HG03097 (cell line): ENCODE results near the gene HSPB9.

ENCODE experiments used
- ATAC-seq: cut with Tn5 transposase; IDR thresholded peaks from one replicate; pipeline ENCODE4 v1.9.1; 2021; ENCODE audit not compliant: unreplicated experiment, low FRiP score

The HSPB9 gene

DNA sequence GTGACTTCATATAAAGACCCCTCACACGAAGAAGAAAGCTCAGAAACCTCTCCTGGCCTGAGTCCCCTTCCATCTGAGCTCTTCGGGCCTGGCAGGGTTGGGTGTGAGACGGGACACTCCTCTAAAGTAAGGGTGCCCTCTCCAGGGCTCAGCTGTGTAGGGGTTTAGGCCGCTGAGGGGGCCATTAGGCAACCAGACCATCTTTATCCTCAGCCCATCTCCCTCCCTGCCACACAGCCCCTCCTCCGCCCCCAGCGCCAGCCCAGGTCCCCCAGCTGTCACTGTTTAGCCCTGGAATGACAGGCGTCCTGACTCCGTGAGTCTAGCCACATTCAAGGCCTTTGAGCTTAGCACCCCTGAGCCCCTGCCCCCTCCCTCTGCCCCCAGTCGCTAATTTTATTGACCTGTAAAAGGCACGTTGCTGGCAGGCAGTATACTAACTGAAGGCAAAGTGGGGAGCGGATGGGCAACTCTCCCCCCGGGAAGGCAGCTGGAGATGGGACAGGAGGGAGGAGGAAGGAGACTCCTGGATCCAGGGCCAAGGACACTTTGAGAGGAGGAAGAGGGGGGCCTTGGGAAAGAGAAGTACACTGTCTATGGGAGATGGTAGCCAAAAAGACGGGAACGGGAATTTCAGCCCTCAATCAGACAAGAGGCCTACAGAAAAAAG is 23.7 kb upstream of the HSPB9 start:
- no peak for ATAC-seq

DNA sequence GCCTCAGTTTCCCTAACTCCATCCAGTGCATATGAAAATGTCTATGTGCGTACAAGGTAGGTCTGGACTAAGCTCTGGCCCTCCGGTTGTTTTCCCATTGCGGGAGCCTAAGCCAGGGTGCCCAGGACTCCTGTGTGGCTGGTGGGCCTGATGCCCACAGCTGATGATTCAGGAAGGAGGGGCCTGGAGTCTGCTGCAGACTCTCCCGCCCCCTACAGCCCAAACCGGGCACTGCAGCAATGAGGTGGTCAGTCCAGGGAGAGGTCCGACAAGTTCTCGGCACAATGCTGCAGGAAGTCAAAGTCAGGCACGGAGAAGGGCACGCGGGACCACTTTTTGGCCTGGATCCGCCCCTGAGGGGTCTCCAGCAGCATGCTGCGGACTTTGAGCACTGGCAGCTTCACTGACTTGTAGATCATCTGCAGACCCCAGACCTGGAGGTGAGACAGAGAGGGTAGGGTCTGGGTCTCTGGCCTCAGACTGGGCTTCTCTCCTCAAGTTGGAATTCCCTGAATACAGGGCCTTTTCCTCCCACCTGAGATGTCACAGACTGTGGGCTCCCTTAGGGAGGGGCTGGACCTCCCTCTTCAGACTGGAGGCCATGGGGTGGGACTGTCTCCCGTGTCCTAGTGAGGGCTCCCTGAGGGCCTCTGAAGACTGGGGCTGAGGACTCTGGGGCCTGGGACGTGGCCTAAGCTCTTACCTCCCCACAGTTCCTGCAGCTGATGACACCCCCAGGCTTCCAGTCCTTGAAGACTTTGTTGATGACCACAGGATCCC is 20.9 kb upstream of the HSPB9 start:
- no peak for ATAC-seq

DNA sequence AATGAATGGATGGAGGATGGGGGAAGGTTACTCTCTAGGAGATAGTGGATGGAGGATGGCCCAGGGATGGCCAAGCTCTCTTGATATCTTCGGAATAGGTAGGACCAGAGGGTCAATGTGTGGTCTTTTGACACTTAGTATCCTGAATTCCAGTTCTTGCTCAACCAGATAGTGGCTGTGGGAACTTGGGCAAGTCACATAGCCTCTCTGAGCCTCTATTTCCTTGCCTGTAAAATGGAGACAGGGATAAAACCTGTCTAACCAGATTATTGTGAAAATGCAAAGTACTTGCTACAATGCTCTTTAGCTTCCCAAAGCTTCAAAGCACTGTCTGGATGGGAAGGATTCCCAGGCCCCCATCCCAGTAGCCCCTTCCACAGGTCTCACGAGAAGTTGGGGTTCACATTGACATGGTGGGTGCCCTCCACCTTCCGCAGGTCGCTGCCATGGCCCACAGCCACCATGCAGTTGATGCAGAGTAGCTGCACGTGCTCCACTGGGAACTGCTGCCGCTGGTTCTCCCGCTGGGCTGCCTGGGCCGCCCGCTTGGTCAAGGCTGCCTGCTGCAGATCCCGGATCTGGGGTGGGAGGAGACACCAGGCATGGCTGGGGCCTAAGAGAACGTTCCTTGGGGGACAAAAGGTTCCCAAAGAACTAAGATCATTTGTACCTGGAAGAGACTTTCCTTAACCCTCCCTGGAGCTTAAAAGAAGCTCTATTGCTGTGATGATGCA is 19.2 kb upstream of the HSPB9 start:
- ATAC-seq: no peak

DNA sequence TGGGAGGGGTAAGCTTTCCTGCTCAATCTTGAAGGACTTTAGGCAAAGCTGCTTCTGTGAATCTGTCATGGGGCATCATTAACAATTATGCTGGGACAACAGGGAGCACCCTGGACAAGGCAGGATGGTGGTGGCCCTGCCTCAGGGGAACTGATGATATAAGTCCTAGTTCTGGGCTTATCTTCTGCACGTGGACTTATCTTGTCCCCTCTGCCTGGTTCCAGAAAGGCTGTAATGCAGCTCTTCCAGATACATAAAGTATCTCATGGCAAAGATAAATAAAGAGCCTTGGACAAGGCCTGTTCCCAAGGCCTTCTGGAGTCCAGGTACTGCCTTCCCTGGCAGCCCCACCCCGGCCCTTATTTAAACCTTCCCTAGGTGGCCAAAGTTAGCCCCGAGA is 18.3 kb upstream of the HSPB9 start:
- ATAC-seq: no peak

DNA sequence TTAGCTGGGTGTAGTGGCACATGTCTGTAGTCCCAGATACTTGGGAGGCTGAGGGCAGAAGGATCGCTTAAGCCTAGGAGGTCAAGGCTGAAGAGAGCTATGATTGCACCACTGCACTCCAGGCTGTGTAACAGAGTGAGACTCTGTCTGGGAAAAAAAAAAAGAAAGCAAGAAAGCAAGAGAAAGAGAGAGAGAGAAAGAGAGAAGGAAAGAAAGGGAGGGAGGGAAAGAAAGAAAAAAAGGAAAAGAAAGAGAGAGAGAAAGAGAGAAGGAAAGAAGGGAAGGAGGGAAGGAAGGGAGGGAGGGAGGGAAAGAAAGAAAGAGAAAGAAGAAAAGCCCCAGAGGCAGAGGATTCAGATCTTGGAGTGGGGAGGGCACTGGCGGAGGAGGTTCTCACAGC is 16.6 kb upstream of the HSPB9 start:
- ATAC-seq: no peak

DNA sequence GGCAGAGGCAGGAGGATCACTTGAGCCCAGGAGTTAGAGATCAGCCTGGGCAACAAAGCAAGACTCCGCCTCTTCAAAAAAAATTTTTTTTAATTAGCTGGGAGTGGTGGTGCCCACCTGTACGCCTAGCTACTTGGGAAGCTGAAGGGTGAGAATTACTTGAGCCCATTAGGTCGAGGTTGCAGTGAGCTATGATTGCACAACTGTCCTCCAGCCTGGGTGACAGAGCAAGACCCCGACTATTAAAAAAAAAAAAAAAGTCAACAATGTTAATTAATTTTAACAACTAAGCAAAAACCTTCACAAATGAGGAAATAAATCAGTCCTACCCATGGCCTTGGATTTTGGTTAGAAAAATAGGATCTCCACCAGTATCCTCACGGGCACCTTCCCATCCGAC is 15.5 kb upstream of the HSPB9 start:
- ATAC-seq: no peak

DNA sequence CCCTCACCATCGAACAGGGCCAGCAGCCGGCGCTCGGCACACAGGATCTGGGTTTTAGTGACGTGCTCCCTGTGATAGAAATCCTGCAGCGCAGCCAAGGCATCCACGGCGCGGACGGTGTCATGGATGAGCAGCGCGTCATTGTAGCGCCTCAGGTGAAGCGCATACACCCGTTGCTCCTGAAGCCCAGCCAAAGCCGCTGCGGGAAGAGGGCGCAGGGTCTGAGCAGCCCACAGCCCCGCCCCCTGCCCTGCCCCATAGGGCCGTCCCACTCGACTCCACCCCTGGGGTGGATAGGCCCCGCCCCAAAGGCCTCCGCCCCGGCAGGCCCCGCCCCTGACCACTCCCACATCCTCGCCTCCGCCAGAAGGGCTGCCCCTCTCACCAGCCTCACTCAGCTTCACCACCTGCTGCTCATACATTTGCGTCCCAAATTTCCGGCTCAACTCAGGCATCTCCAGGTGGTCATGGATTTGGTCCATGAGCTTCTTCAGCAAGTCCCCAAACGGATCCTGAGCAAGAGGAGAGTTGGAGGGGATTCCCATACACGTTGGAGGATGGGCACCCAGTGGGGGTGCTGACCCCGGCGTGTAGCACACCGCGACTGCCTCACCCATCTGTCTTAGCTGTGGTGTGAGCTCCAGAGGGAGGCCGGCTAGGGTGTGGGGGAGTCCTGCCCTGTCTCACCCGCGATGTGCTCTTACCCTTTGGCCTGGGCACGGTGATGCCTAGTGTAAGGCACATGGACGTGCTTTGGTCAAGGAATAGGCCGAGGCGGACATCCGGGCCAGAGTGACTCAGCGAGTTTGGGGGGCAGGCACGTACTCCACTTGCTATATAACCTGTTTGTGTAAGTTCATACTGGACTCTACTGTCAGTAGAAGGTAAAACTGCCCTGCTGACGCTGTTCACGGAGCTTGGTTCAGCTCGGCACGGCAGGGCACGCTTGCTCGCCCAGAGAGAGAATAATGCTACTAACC is 14.7 kb upstream of the HSPB9 start:
- ATAC-seq: peak; percentile 58

DNA sequence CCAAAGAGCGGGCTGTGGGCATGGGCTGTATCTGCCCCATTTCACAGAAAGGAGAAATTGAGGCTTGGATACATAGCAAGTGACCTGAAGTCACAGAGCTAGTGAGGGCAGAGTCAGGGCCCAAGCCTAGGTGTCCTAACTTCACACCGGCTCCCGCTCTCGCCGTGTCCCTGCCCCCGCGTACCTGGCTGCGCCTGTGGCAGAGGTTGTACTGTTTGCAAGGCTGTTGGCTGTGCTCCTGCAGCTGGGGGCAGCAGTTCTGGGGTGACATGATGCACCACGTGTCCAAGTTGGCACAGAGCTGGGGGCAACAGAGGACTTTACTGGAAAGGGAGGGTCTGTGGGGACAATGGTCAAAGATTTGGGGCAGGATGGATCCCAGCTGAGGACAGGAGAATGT is 13.5 kb upstream of the HSPB9 start:
- ATAC-seq: no peak

DNA sequence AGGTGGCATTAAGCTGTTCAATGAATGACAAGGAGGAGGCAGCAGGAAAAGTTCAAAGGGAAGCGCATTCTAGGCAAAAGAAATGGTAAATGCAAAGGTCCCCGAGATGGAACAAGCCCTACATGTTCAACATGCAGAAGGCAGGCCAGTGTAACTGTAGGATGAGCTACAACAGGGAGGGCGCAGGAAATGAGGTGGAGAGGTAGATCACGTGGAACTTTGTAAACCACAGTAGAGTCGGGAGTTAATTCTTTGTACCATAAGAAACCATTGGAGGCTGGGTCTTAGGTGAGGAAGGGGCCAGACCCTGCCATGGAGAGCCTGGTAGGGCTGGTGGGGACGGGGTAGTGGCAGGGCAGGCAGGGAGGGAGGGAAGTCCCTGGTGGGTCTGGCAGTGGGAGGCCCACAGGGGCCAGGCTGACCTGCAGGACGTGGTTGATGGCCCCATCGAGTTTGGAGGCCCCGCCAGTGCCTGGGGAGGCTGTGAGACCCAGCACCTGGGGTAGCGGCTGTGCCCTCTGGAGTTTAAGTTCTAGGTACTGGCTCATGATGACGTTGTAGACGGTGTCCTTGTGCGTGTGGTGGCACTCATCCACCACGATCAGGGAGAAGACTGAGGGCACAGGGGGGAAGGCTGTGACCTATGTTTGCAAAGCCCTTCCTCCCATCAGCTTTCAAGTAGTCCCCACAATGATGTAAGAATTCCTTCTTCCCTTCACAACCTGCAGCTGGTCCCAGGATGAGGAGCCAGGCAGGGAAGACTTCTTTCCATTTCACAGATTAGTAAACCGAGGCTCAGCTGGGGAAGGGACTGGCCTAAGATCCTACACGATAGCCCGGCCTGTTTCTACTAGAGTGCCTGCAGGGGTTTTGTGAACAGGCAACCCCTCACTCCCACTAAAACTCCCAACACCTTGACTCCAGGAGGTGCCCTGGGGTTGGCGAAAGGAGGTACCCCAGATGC is 12.0 kb upstream of the HSPB9 start:
- no peak for ATAC-seq

DNA sequence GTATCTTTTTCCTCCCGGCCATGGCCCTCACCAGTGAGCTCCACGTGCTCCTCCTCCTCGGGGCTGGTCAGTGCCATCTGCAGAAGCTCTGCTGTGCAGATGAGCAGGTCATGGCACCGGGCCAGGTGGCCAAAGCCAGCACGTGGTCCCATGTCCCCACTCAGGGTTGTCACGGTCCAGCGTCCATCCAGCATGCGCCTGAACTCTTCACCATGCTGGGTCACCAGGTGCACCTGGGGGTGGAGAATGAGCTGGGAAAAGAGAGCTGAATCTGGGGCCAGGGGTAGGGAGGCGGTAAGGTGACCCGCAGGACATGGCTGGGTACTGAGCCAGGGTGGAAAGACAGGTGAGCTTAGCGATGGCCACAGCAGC is 11.4 kb upstream of the HSPB9 start:
- ATAC-seq: no peak

DNA sequence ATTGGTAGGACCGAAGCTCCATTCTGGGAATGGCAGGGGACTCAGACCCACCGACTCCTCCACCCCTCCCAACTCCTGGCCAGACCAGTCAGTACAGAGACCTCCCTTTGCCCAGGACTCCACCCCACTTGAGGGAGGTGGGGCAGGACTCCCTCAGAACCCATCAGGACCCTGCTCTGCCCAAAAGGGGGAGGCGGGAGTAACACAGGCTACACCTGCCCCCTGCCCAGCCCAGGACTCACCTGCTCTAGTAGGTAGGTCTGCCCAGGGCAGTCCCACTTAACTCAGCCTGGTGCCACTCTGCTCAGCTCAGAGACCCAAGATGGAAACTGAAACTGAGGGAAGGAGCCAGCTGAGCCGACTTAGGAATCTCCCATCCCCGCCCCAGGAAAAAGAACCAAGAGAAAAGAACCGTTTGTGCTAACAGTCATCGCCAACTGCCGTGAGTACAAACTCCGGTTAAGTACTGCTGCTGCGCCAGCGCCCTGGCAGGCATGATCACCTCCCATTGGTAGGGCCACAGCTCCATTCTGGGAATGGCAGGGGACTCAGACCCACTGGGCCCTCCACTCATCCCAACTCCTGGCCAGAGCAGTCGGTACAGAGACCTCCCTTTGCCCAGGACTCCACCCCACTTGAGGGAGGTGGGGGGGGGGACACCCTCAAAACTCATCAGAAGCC is 10.6 kb upstream of the HSPB9 start:
- ATAC-seq: no peak

DNA sequence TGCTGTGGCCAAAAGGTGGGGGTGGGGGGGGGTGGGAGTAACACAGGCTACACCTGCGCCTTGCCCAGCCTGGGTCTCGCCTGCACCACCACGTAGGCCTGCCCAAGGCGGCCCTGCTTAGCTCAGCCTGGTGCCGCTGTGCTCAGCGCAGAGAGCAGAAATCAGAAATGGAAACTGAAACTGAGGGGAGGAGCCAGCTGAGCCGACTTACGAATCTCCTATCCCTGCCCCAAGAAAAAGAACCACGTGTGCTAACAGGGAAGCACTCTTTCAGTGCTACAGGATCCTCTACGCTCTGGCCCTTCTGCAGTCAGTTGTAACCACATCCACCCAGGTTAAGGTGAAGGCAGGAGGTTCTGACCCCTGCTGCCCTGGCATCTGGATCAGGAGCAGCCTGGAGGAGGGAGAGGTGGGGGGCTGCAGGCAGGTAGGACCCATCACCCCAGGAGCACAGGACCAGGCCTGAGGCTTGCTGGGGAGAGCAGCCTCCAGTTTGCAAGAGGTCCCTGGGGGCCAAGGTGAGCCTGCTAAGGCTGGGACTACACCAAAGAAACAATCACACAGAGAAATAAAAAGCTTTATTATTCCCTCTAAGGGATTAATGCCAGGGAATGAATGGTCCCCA is 9.9 kb upstream of the HSPB9 start, which contains the start of gene DHX58:
TSS of gene DHX58 (minus strand) at position 163 of the 625 bp plus-strand sequence. CDS start 822 bp downstream, outside the sequence.
- peak; percentile 47 for ATAC-seq

DNA sequence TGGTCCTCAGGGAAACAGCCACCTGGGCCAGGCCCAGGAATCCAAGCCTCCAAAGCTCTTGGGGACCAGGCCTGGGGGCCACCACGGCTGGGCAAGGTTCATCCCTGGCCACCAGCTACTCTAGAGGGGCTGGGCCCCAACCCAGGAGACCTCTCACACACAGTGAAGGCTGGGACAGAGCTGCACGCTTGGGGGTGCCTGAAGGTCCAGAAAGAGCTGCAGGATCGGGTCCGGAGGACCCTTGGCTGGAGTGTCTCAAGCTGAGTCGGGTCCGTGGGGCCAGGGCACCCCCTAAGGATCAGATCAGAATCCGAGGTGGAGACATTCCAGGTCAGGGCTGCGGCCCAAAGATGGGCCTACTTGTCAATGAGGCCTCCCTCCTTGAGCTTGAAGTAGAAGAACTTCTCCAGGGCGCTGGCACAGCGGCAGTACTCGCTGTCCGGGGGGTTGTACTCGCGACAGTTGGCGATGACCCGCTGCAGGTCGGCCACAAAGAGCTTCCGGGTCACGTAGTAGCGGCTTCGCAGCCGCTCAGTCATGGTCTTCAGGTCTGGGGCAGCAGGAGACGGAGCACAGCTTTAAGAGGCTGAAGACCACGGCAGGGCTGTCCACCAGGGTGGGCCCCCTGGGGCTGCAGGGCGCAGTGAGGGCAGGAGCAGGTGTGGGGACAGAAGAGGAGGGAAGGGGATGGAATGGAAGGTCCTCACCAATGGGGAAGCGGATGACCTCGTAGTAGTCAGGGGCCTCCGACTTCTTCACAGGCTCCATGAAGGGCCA is 9.1 kb upstream of the HSPB9 start:
- no peak for ATAC-seq

DNA sequence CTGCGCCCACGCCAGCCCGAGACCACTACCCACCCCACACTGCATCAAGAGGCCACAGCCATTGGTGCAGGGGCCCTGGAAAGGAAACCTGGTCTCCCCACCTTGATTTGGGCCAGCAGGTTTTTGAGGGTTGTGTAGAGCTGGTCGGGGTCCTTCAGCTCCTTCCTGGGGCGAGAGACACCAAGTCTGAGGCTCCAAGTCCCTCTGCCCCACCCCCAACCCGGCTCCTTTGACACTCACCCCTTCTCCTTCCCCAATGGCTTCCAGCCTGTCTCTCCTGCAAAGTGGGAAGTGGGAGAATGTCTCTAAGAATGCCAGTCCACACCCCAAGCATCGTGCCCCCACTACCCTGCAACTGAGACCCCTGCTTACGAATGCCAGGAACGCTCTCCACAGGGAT is 8.5 kb upstream of the HSPB9 start:
- ATAC-seq: no peak

DNA sequence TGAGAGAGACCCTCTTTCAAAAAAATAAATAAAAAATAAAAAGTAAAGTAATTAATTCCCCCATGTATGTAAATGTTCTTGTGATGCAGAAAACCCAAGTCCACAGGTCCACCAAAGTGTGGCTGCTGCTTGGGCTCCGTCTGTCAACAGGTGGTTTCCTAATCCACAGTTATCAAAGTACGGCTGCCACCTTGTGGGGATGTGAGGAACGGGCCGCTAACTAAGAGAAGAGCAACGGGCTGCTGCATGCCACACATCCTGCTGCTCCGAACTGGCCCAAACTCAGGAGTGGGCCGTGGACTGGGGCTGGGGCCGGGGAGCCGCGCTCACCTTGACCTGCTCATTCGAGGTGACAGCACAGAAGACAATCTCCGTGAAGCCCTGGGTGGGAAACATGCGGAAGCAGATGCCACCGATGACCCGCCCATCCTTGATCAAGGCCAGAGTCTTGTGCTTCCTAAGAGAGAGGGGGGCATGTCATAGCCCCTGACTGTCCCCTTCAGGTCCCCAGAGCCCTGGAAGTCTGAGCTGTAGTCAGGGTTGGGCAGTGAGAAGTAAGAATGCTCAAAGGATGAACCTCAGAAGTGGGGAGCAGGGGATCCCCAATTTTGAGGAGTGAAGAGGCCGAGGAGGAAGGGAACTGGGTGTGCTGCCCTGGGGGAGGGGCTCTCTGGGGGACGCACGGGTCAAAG is 5.8 kb upstream of the HSPB9 start:
- ATAC-seq: peak; percentile 36

DNA sequence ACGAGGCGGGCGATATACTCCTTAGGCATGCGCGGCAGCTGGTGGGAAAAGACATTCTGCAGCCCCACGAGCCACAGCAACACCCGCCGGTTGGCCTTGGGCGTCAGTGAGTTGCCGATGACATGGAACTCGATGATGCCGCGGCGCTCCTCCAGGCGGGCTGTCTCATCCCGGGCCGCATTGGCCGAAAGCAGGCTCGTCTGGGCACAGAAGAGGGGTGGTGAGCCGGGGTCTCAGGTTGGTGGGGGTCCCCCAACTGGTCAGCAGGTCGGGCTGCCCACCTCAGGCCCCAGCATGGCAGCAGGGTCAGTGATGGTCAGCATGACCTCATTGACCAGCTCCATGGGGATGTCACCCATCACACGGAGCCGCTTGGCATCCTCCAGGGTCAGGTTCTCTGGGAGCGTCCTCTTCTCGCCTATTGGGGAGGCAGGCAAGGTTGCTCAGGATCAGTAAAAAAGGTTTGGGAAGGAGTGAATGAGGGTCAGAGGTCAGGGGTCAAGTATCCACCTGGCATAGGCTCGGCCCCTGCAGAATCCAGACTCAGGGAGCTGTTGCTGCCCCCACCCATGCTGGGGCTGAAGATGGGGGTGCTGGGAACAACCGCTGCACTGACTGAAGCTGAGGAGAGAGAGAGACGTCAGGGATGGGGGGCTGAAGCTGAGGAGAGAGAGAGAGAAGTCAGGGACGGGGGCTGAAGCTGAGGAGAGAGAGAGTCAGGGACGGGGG is 5.0 kb upstream of the HSPB9 start:
- no peak for ATAC-seq
